GM21528 (cell line): ENCODE measurements around the gene TTC9.

Source experiments
- ATAC-seq: cut with Tn5 transposase; IDR thresholded peaks from one replicate; pipeline ENCODE4 v1.9.1; 2021; ENCODE audit warnings: mild to moderate bottlenecking, moderate library complexity; ENCODE audit not compliant: unreplicated experiment, low FRiP score

TTC9 gene

GRCh38 chr14:70641548-70642302 is at the start of gene TTC9:
TTC9 (plus strand) TSS chr14:70641916; CDS start chr14:70642130, 214 bp downstream.
- peak; percentile 31 for ATAC-seq

DNA sequence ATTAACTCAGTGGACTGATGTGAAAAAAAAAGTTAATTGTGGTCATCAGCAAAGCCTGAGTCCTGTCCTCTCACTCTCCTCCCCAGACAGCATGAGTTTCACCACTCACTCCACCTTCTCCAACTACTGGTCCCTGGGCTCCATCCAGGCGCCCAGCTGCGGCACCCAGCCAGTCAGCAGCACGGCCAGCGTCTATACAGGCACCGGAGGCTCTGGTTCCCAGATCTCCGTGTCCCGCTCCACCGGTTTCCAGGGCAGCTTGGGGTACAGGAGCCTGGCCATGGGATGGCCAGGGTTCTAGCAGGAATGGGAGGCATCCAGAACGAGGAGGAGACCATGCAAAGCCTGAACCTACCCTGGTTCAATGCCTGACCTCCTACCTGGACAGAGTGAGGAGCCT is 47.3 kb upstream of the TTC9 start:
- ATAC-seq, result no peak

DNA sequence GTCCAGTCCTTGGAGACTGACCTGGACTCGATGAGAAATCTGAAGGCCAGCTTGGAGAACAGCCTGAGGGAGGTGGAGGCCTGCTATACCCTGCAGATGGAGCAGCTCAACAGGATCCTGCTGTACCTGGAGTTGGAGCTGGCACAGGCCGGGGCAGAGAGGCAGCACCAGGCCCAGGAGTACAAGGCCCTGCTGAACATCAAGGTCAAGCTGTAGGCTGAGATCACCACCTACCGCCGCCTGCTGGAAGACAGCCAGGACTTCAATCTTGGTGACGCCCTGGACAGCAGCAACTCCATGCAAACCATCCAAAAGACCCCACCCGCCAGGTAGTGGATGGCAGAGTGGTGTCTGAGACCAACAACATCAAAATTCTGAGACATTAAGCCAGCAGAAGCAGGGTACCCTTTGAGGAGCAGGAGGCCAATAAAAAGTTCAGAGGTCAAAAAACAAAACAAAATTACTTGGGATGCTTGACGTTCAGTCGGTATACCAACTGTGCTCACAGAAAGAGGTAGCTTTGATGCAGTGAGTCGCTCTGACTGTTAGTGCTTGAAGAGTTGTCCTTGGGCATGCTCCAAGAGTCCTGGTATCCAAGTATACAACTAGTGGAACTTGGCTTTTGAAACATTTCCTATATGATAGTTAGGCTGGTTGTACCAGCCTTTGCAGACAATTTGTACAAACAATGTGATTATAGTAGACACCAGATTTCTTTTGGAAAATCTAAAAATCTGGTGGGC is 46.1 kb upstream of the TTC9 start:
- ATAC-seq, result no peak

- ATAC-seq, result no peak
These were observed 44.0 kb upstream of the TTC9 start for GRCh38 chr14:70597731-70598130.

DNA sequence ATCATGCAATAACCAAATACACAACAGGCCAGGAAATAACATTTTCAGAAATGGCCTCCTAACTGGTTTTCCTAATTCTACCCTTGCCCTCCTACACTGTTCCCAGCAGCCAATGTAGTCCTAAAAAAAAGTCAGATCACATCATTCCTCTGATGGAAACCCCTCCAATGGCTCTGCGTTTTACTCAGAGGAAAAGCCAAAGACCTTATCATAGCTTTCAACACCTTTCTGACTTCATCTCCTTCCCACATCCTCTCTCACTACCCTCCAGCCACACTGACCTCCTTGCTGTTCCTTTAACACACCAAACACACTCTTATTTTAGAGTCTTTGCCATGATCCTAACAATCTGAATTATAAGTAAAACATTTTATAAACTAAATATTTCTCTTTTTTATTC is 42.4 kb upstream of the TTC9 start:
- ATAC-seq, result no peak

DNA sequence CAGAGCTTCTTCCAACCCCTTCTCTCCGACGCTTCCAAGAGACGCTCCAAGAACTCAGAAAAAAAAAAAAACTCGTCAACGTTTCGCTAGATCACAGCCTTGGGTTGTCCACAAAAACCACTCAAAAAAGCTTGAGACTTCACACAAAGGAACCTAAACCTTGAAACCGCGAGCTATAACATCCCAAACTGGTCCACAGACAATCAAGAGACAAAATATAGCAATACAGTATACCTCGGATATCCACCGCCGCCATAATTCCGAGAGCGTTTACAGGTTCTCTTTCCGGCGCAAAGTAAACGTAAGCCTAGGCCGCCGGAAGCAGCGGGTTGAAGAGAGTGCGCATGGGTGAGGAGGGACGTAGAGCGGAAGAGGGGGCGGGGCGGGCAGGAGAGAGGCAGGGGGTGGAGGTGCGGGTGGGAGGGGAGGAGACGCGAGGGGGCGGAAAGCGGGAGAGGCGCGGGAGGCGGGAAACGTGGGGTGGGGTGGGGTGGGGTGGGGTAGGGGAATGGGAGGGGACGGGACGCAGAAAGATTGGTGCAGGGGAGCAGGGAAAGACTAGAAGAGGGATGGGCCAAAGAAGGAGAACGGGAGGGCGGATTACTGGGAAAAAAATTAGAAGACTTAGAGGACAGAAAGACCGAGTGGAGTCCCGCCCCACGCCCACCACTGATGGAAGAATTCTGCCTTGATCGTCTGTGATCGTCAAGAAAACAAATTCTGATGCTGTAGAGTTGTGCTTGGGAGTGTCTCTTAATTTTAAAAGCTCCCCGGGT is 41.1 kb upstream of the TTC9 start, which contains the start of gene MED6:
TSS of gene MED6 (minus strand) at position 274 of the 776 bp plus-strand sequence. CDS start at position 256, 18 bp downstream.
- peak; percentile 76 for ATAC-seq

- ATAC-seq, result no peak
These were observed 40.6 kb upstream of the TTC9 start for GRCh38 chr14:70601162-70601561.

GRCh38 chr14:70602254-70602653 is 39.5 kb upstream of the TTC9 start:
- ATAC-seq, result peak; percentile 45

- ATAC-seq, result no peak
These were observed 30.5 kb upstream of the TTC9 start for GRCh38 chr14:70611216-70611615.

DNA sequence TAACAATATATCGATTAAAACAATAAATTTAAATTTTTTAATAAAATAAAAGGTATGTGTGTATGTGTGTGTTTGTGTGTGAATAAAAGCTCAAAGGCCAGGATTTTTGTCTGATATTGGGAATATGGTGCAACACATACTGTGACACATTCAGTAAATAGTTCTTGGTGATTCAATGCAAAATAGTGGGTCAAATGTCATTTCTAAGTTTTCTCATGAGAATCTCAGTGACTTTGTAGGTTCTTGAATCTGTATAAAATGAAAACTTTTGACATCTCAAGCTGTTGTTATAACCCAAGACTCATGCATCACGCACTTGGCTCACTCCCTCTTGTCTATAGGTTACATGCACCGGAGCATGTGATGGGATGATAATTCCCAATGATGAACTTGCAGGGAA is 25.1 kb upstream of the TTC9 start:
- ATAC-seq, result no peak

GRCh38 chr14:70618314-70618713 is 23.4 kb upstream of the TTC9 start:
- ATAC-seq, result no peak

- no peak for ATAC-seq
These were observed 22.0 kb upstream of the TTC9 start for GRCh38 chr14:70619708-70620107.

DNA sequence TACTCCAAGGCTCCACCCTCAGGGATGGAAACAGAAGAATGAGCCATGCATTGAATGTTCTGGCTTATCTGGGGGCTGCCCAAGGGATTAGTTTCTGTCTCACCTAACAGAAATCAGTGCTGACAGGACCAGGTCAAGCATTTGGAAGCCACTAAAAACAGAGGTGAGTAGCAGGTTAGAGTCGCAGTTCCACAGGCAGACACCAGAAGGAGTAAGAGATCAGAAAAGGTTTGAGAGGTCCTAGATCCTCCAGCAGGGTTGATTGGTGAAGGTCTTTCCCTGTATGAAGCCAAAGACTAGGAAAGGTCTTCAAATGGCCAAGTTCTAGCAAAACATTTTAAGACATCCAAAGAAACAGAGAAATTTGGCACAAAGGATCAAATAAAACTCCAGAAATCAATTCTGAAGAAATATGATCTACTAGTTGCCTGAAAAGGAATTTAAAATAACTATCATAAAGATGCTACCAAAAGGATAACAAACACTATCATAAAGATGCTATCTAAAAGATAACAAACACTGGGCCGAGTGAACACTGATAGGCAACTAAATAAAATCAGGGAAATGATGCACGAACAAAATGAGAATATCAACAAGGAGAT is 19.5 kb upstream of the TTC9 start:
- no peak for ATAC-seq

GRCh38 chr14:70624972-70625371 is 16.7 kb upstream of the TTC9 start:
- no peak for ATAC-seq

DNA sequence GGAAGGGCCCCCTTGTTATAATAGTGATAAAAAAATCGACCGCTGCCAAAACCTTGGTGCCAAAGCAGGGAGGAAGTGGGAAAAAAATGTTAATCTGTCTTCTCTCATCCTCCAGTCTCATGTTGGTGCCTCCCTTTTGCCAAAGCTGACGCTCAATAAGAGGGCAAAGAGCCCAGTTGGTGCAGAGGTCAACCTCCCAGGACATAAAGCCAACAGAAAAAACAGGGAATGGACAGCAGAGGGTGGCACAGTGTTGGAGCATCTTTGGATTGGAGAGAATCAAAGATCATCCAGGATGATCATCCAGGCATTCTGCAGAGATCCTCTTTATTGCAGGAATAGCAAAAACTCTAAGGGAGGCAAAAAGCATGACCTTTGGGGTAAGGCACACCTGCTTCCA is 9.8 kb upstream of the TTC9 start:
- ATAC-seq, result no peak

DNA sequence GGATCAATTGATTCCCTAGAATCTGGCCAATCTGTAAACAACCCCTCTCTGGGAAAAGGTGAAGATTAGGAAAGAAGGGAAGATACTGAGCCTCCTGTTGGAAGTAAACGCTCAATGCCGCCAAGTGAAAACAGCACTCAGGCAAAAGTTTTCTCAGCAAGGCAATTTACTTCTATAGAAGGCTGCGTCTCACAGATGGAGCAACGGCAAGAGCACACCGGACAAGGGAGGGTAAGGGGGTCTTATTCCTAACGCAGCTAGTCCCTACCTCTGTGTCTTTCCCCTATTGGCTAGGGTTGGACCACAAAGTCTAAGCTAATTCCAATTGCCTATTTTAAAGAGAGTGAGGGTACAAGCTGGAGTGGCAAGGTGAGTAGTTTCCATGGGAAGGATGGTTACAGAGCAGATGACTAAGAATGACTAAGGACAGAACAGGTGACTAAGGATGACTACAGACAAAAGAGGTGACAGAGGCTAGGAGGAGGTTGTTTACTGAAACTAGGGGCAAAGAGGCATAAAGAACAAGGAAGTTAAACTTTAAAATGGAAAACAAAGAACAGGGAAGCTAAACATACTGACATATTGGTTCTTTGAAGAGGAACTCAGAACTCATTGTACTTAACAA is 5.6 kb upstream of the TTC9 start:
- no peak for ATAC-seq

DNA sequence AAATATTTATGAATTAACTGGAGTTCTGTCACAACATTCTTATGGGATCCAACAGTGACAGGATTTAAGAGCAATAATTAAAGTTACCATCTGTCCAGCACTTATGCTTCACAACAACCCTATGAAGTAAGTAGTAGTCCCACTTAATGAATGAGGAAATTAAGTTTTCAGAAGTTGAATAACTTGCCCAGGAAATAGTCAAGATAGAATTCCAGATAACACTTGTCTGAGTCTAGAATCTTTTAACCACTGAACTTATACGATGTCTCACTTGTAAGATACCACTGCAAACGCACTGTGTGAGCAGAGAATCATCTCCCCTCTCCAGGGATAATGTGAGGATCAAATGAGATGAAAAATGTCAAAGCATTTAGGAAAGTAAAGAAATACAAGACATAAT is 3.3 kb upstream of the TTC9 start:
- ATAC-seq, result no peak

GRCh38 chr14:70640938-70641547 is 673 bp upstream of the TTC9 start:
- peak; percentile 51 for ATAC-seq

DNA sequence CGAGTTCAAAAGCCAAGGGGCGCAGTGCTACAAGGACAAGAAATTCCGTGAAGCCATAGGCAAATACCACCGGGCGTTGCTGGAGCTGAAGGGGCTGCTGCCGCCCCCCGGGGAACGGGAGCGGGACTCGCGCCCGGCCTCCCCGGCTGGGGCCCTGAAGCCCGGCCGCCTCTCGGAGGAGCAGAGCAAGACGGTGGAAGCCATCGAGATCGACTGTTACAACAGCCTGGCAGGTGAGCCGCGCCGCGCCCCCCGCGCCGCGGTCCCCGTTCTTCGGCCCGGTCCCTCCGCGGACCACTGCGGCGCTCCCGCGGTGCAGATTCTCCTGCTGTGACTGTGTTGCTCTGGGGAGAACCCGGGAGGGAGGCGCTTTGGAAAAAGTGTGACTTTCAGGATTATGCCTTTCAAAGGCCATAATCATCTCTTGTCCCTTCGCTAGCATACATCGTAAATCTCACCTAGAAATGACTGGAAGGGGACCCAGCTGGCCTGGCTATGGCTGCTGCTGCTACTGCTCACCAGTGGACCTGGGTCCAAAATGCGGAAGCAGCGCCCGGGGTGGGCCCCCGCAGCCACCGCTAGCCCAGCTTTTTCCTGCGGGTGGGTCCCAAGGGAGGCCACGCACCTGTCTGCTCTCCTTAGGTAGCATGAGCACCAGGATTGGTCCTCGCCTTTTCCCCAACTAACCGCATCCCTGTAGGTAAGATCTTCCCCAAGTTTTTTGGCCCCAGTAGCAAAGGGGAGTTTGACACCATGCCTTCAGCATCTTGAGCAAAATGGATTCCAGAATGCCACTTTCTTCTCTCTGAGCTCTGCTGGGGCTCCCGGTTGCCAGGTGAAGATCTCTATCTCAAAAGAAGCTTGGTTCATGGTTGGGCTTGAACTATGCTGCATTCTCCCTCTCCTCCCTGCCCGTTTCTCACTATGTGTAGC is 853 bp downstream of the TTC9 start:
- ATAC-seq, result peak; percentile 36
